ENCODE data around the gene RPL10A.
"Not testable (repeated sequence)": the region's sequence is repeated elsewhere in the genome, so short reads cannot be mapped to it uniquely, and the experiment has no call there.

The RPL10A gene

GRCh38 chr6:35468181-35468979 is at the start of gene RPL10A:
Gene RPL10A (plus strand): TSS chr6:35468401. CDS start chr6:35468435, 34 bp downstream.
- peak; percentile 97 for DNase-seq (ENCODE audit: low spot score)

GRCh38 chr6:35419417-35419816 is 48.8 kb upstream of the RPL10A start:
- peak; percentile 31 for DNase-seq (ENCODE audit: low spot score)

GRCh38 chr6:35419961-35420360 is 48.2 kb upstream of the RPL10A start:
- no peak for DNase-seq (ENCODE audit: low spot score)

- DNase-seq (ENCODE audit: low spot score) = peak; percentile 85
These were observed 42.9 kb upstream of the RPL10A start for GRCh38 chr6:35425284-35425683.

GRCh38 chr6:35426074-35426473 is 42.1 kb upstream of the RPL10A start:
- no peak for DNase-seq (ENCODE audit: low spot score)

- DNase-seq (ENCODE audit: low spot score) = no peak
These were observed 40.8 kb upstream of the RPL10A start for GRCh38 chr6:35427435-35427834.

- peak; percentile 68 for DNase-seq (ENCODE audit: low spot score)
These were observed 40.3 kb upstream of the RPL10A start for GRCh38 chr6:35427851-35428321.

GRCh38 chr6:35428421-35429149 is 39.6 kb upstream of the RPL10A start:
- DNase-seq (ENCODE audit: low spot score) = no peak

GRCh38 chr6:35429463-35429862 is 38.7 kb upstream of the RPL10A start:
- DNase-seq (ENCODE audit: low spot score) = no peak

GRCh38 chr6:35432291-35432690 is 35.9 kb upstream of the RPL10A start:
- no peak for DNase-seq (ENCODE audit: low spot score)

GRCh38 chr6:35432702-35433101 is 35.5 kb upstream of the RPL10A start:
- DNase-seq (ENCODE audit: low spot score) = not testable (repeated sequence)

- no peak for DNase-seq (ENCODE audit: low spot score)
These were observed 32.9 kb upstream of the RPL10A start for GRCh38 chr6:35435074-35435837.

GRCh38 chr6:35436071-35436857 is 31.9 kb upstream of the RPL10A start:
- DNase-seq (ENCODE audit: low spot score) = no peak

- not testable (repeated sequence) for DNase-seq (ENCODE audit: low spot score)
These were observed 29.7 kb upstream of the RPL10A start for GRCh38 chr6:35438378-35439065.

GRCh38 chr6:35439308-35439707 is 28.9 kb upstream of the RPL10A start:
- no peak for DNase-seq (ENCODE audit: low spot score)

GRCh38 chr6:35441205-35441604 is 27.0 kb upstream of the RPL10A start:
- no peak for DNase-seq (ENCODE audit: low spot score)

GRCh38 chr6:35441642-35442041 is 26.6 kb upstream of the RPL10A start:
- no peak for DNase-seq (ENCODE audit: low spot score)

- no peak for DNase-seq (ENCODE audit: low spot score)
These were observed 25.5 kb upstream of the RPL10A start for GRCh38 chr6:35442693-35443092.

- no peak for DNase-seq (ENCODE audit: low spot score)
These were observed 24.7 kb upstream of the RPL10A start for GRCh38 chr6:35443341-35444030.

GRCh38 chr6:35445691-35446090 is 22.5 kb upstream of the RPL10A start:
- DNase-seq (ENCODE audit: low spot score) = no peak

Data from AG20443 (cell line).